T-helper 1 cell treated with Interleukin-12 subunit alpha and Interleukin-12 subunit beta and Interleukin-4 antibody, amounts not matched to agents 30 μg/mL and 1 μg/mL, for 36 hours (primary cell): ENCODE data around the gene AOPEP.

Experiments
- H3K27ac Mint-ChIP-seq: one replicate; pipeline ENCODE4 v1.8.0; 2021; ENCODE audit warnings: mild to moderate bottlenecking, mixed read lengths
- H3K27me3 Mint-ChIP-seq: one replicate; pipeline ENCODE4 v1.8.0; 2021; ENCODE audit warnings: low read depth, mixed read lengths
- H3K36me3 Mint-ChIP-seq: one replicate; pipeline ENCODE4 v1.8.0; 2021; ENCODE audit warnings: low read depth, mixed read lengths
- H3K4me1 Mint-ChIP-seq: one replicate; pipeline ENCODE4 v1.8.0; 2021; ENCODE audit warnings: low read depth, mixed read lengths
- H3K4me3 Mint-ChIP-seq: one replicate; pipeline ENCODE4 v1.8.0; 2021; ENCODE audit warnings: mild to moderate bottlenecking, moderate library complexity, mixed read lengths
- H3K9me3 Mint-ChIP-seq: one replicate; pipeline ENCODE4 v1.8.0; 2021; ENCODE audit warnings: mixed read lengths

Gene AOPEP

GRCh38 chr9:95083086-95083768 lies 356.7 kb downstream of the AOPEP start:
- Mint-ChIP-seq H3K9me3 (no peaks in the 10 kb centered on the region), H3K36me3 (no peaks in the 10 kb centered on the region), H3K27ac (no peak overlapping the region), H3K27me3 (no peaks in the 10 kb centered on the region), H3K4me3 (no peak overlapping the region), H3K4me1 (no peaks in the 10 kb centered on the region)

DNA sequence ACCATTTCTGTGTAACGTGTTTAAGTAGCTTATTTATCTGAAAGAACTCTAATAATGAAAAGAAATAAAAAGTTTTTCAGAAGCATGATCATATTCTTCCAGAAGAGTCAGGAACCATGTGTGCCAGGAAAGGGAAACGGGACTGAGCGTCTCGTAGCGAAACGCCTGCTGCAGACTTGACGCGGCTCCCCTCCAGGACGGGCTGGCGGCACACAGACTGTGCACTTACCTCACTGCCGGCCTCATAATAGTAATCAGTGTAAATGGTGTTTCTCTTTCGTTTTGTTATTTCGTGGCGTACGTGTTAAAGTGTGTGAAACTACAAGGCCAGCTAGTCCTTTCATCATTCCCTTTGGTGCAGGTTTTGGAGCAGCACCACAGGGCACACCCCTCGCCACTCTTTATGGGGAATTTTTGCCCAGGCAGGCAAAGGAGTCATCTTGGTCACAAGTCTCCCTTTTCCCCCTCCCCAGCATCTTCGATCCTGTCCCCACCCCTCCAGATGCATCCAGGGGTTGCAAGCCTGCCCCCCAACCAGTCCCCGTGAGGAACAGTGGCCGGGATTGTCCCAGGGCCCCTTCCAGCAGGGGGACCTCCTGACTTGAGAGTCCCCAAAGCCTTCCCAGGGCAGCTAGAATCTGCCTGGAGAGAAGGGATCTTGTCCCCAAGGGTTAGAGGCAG lies 357.9 kb downstream of the AOPEP start:
- Mint-ChIP-seq H3K4me1 (no peaks in the 10 kb centered on the region), H3K36me3 (no peaks in the 10 kb centered on the region), H3K27ac (no peak overlapping the region), H3K4me3 (no peak overlapping the region), H3K27me3 (no peaks in the 10 kb centered on the region), H3K9me3 (no peaks in the 10 kb centered on the region)

- no peak overlapping the region for H3K4me3 Mint-ChIP-seq
- no peaks in the 10 kb centered on the region for H3K4me1 Mint-ChIP-seq
- no peaks in the 10 kb centered on the region for H3K27me3 Mint-ChIP-seq
Observed at GRCh38 chr9:95085036-95085770, 358.7 kb downstream of the AOPEP start.

DNA sequence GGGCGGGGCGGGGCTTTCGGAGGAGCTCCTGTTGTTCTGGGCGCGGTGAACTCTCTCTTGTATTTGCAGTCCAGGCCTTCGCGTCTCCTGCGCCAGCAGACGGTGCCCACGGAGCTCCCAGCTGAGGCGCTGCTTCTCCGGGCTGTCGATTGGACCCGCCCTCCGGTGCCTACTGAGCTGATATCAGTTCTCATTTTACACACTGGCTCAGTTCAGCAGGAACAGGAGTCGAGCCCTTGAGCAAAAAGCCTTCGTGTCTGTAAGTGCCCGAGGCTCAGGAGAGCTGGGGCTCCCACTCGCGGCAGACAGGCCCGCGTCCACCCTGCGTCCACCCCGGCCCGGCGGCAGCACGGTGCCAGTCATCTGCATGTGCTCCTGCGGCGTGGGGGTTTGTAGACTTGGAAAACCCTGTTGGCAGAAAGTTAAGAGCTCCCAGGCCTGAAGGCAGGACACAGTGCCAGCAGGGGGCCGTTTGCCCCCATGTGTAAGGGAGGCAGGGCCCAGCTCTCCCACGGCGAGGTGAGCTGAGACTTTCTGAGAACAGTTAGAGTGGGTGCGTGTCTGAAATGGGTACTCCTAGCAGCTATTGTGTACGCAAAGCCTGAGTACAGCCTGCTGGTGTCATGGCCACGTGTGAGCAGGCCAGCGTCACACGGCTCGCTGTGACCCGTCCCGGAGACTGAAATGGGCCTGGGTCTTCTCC lies 359.5 kb downstream of the AOPEP start:
- no peaks in the 10 kb centered on the region for H3K36me3 Mint-ChIP-seq
- H3K27me3 Mint-ChIP-seq, result no peaks in the 10 kb centered on the region
- H3K4me3 Mint-ChIP-seq, result no peak overlapping the region
- H3K27ac Mint-ChIP-seq, result no peak overlapping the region
- no peaks in the 10 kb centered on the region for H3K9me3 Mint-ChIP-seq
- H3K4me1 Mint-ChIP-seq, result no peaks in the 10 kb centered on the region

More at GRCh38 chr9:95085036-95085770, 358.7 kb downstream of the AOPEP start:
- Mint-ChIP-seq H3K9me3 (no peaks in the 10 kb centered on the region), H3K27ac (no peak overlapping the region), H3K36me3 (no peaks in the 10 kb centered on the region)

- Mint-ChIP-seq H3K27me3 (no peaks in the 10 kb centered on the region), H3K36me3 (no peaks in the 10 kb centered on the region), H3K9me3 (no peaks in the 10 kb centered on the region), H3K4me1 (no peaks in the 10 kb centered on the region), H3K27ac (no peak overlapping the region), H3K4me3 (no peak overlapping the region)
Observed at GRCh38 chr9:95086564-95086955, 360.1 kb downstream of the AOPEP start.

DNA sequence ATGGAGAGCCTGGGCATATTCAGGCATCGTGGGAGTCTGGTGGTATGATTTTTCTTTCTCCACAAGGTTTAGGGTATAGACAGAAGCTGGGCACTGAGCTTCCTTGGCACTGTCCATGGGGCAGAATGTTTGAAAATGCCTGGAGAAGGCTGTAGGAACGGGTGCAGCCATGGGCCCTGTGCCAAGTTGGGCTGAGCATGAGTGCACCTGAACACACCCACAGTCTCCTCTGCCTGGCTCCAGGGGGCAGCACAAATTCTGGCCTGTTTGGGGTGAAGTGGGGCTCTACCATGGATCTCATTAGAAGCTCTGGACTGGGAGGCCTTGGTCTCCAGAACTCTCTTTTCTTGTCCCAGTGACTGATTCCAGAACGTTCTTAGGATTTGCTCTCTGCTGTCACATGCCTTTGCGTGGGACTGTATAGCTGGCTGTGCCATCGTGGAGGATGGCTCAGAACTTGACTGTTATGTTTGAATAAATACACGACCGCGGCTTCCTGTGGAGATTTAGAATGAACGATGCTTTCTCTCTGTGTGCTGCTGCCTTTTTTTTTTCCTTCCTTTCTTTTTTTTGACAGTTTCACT lies 361.3 kb downstream of the AOPEP start:
- H3K4me3 Mint-ChIP-seq, result no peak overlapping the region
- H3K27me3 Mint-ChIP-seq, result no peaks in the 10 kb centered on the region
- no peak overlapping the region for H3K27ac Mint-ChIP-seq
- peaks cover 3% of the 10 kb centered on the region for H3K4me1 Mint-ChIP-seq
- no peaks in the 10 kb centered on the region for H3K9me3 Mint-ChIP-seq
- H3K36me3 Mint-ChIP-seq, result no peaks in the 10 kb centered on the region

DNA sequence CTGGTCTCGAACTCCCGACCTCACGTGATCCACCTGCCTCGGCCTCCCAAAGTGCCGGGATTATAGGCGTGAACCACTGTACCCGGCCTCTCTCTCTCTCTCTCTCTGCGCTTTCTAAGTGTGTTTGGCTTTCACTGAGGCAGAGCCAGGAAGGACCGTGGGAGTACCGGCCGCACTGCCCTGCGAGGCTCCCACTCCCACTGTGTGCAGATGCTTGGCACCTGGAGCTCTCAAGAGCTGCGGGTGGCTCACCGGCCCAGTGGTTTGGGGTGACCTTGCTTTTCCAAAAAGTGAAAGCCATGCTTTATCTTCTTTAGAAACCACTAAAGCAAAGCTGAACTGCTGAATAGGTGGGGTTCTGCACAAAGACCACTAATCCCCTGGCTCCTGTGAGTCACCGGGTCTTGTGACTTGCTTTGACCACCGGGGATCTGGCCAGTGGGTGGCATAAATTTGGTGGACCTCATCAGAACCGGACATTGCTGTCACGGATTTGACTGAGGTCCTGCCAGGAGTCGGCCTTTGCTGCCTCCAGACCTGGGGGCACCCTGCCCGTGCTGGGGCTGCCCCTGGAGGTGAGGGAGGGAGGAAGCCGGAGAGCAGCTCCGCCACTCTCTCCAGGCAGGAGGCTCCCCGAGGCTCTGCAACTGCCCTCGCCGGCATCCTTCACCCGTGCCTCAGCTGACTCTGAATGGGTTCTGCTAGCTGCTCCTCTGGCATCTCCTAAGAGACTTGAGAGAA lies 362.1 kb downstream of the AOPEP start:
- Mint-ChIP-seq H3K27ac (no peak overlapping the region), H3K27me3 (no peaks in the 10 kb centered on the region), H3K4me1 (peaks cover 6% of the 10 kb centered on the region), H3K4me3 (no peak overlapping the region), H3K36me3 (no peaks in the 10 kb centered on the region), H3K9me3 (no peaks in the 10 kb centered on the region)

DNA sequence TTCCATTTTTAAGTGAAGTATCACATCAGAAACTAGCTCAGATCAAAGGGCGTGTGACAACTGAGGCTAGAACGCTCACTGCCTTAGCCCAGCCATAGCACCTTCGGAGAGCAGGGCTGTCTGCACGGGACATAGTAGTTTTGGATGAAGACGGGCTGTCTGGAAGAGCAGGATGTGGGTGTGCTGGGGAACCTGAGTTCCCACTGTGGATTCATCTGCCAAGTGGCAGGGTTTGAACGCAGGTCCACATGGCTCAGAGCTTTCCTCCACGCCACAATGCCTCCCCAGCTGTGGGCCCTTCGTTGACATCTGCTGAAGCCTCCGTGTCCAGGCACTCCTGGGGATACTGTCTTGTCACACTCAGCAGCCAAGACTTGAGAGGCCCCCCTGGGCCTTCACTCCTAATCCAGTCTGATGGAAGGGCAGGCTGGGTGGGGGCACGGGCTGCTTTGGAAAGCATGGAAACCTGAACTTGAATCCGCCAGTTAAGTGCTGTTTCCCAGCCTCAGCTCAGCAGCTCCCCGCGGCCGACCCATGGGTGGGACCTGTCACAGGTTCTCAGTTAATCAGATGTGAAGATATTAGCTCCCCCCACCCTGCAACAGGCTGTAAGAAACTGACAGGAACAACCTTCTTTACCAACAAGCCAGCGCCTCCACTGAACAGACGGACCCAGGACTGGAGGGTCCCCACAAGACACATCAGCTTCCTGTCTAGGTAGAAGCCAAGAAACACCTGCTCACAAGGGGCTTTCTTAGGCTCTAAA lies 362.9 kb downstream of the AOPEP start:
- peaks cover 11% of the 10 kb centered on the region for H3K4me1 Mint-ChIP-seq
- no peaks in the 10 kb centered on the region for H3K27me3 Mint-ChIP-seq
- H3K4me3 Mint-ChIP-seq, result no peak overlapping the region

GRCh38 chr9:95090023-95090791 lies 363.7 kb downstream of the AOPEP start:
- peaks cover 11% of the 10 kb centered on the region for H3K4me1 Mint-ChIP-seq
- no peaks in the 10 kb centered on the region for H3K27me3 Mint-ChIP-seq
- no peak overlapping the region for H3K4me3 Mint-ChIP-seq
- H3K9me3 Mint-ChIP-seq, result no peaks in the 10 kb centered on the region
- H3K36me3 Mint-ChIP-seq, result no peaks in the 10 kb centered on the region
- H3K27ac Mint-ChIP-seq, result no peak overlapping the region

More for the DNA sequence above, 362.9 kb downstream of the AOPEP start:
- H3K27ac Mint-ChIP-seq, result no peak overlapping the region
- no peaks in the 10 kb centered on the region for H3K9me3 Mint-ChIP-seq
- H3K36me3 Mint-ChIP-seq, result no peaks in the 10 kb centered on the region

- no peaks in the 10 kb centered on the region for H3K9me3 Mint-ChIP-seq
- H3K27ac Mint-ChIP-seq, result no peak overlapping the region
- H3K27me3 Mint-ChIP-seq, result no peaks in the 10 kb centered on the region
- H3K4me3 Mint-ChIP-seq, result no peak overlapping the region
- H3K4me1 Mint-ChIP-seq, result peaks cover 11% of the 10 kb centered on the region
- H3K36me3 Mint-ChIP-seq, result no peaks in the 10 kb centered on the region
Observed at GRCh38 chr9:95090871-95091577, 364.5 kb downstream of the AOPEP start.

- Mint-ChIP-seq H3K27me3 (no peaks in the 10 kb centered on the region), H3K9me3 (no peaks in the 10 kb centered on the region), H3K27ac (no peak overlapping the region), H3K36me3 (no peaks in the 10 kb centered on the region), H3K4me1 (peaks cover 11% of the 10 kb centered on the region), H3K4me3 (no peak overlapping the region)
Observed at GRCh38 chr9:95091601-95092261, 365.2 kb downstream of the AOPEP start.
